Activated CD8-positive, alpha-beta memory T cell treated with anti-CD3 and anti-CD28 coated beads, Interleukin-2, amount 50 U/mL, for 1 hour (primary cell): ENCODE measurements around the gene NAIP.
"Not testable (repeated sequence)": the region's sequence is repeated elsewhere in the genome, so short reads cannot be mapped to it uniquely, and the experiment has no call there.

ENCODE experiments used
- DNase-seq: peaks from one replicate; pipeline ENCODE4 v3.0.0-alpha.2; 2020; ENCODE audit errors: extremely low read depth

NAIP gene, protein sequence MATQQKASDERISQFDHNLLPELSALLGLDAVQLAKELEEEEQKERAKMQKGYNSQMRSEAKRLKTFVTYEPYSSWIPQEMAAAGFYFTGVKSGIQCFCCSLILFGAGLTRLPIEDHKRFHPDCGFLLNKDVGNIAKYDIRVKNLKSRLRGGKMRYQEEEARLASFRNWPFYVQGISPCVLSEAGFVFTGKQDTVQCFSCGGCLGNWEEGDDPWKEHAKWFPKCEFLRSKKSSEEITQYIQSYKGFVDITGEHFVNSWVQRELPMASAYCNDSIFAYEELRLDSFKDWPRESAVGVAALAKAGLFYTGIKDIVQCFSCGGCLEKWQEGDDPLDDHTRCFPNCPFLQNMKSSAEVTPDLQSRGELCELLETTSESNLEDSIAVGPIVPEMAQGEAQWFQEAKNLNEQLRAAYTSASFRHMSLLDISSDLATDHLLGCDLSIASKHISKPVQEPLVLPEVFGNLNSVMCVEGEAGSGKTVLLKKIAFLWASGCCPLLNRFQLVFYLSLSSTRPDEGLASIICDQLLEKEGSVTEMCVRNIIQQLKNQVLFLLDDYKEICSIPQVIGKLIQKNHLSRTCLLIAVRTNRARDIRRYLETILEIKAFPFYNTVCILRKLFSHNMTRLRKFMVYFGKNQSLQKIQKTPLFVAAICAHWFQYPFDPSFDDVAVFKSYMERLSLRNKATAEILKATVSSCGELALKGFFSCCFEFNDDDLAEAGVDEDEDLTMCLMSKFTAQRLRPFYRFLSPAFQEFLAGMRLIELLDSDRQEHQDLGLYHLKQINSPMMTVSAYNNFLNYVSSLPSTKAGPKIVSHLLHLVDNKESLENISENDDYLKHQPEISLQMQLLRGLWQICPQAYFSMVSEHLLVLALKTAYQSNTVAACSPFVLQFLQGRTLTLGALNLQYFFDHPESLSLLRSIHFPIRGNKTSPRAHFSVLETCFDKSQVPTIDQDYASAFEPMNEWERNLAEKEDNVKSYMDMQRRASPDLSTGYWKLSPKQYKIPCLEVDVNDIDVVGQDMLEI (N-terminal part only)

DNA sequence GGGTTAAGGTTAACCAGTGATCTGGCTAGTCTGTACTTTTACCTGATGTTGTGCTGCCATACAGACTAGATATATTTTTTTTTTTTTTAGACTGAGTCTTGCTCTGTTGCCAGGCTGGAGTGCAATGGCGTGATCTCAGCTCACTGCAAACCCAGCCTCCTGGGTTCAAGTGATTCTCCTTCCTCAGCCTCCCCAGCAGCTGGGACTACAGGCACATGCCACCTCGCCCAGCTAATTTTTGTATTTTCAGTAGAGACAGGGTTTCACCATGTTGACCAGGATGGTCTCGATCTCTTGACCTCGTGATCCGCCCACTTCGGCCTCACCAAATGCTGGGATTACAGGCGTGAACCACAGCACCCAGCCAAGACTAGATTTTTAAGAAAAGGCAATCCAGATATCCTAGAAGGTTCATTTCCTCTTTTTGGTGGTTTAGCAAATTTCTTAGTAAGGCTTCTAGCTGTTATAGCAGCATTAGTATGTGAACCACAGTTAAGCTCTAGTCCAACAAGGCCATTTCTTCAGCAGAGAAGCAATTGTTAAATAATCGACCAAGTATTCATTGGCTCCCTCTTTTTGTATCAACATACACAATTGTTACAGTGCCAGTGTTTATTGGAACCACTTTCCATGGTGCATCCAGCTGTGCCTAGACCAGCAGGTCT lies at the start of gene NAIP:
NAIP (minus strand) TSS at position 51 of the 665 bp plus-strand sequence. CDS start 12,424 bp downstream, outside the sequence.
- not testable (repeated sequence) for DNase-seq

DNA sequence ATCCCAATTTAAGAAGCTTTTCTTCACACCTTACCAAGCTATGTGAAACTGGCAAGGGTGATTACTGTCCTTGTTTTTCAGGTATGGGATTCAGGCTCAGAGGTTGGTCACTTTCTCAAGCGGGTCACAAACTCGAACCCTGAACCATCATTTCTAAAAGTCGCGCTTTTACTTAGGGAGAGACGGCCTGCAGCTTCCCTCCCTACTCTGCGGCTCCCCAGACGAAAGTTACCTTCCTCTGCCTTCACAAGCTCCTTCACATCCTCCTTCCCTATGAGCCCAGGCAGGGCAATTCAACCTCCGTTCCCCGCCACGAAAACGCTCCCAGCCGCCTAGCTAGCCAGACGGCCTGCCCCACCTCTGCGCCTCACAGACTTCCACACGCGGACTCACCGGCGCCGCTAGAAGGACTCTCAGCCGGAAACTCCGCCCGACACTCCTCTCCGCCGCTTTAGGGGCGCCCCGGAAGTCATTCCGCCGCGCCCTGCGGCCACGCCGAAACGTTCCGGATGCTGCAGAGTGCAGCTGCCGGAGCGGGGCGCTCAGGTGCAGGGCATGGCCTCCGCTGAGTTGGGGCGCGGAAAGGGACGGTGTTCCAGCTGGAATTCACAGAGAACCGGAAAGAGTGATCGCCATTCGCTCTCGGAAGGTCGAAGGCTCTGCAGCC lies 42.3 kb upstream of the NAIP start, which contains the start of gene GTF2H2:
GTF2H2 (minus strand) TSS at position 415 of the 667 bp plus-strand sequence. CDS start 4,913 bp downstream, outside the sequence.
- DNase-seq = not testable (repeated sequence)

DNA sequence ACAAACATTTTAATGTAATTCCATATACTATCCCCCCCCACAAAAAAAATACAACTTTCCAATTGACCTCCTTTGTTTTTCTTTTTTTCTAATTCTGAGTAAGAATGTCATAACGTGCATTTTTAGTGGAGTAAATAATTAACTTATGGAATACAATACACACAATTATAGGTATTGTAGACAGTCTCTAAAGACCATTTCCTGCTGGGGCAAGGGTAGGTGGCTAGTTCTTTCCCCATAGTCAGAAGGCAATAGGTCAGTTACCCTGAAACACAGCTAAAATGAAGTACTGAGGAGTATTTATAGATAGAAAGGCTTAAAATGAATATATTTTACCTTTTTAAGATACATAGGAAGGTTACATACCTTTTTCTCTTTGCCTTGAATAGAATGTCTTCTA lies 36.2 kb upstream of the NAIP start:
- not testable (repeated sequence) for DNase-seq

DNA sequence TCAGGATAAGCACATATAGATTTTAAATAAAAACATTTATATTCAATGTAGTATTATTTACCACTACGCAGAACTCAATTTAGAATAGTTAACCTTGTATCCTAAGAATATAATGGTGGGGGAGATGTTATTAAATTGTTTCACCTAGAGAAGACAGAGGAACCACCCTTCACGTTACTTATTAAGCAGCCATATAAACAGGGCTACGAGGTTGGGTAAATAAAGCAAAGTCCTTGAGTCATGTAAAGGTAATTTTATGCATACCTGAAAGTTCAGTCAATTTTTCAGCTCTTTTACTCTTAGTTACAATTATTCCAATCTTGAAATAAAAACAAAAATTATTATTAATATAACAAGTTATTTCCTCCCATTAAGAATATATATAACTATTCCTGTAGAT lies 34.3 kb upstream of the NAIP start:
- not testable (repeated sequence) for DNase-seq

DNA sequence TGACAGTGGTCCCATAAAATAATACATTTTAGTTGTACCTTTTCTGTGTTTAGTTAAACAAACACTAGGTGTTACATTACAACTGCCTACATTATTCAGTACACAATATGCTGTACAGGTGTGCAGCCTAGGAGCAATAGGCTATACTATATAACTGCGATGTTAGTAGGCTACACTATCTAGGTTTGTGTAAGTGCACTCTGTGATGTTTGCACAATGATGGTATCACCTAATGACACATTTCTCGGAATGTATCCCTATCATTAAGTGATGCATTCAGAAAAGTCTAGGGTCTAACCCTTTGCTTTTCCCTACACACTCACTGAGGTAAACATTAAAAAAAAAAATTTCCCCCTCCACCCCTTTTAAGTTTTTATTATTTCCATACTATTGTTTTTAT lies 19.7 kb upstream of the NAIP start:
- not testable (repeated sequence) for DNase-seq

- DNase-seq = not testable (repeated sequence)
Measured at GRCh38 chr5:71044128-71044527, 19.0 kb upstream of the NAIP start.

GRCh38 chr5:71031046-71031776 lies 6.1 kb upstream of the NAIP start:
- not testable (repeated sequence) for DNase-seq

GRCh38 chr5:71020643-71021042 lies 4.5 kb downstream of the NAIP start:
- DNase-seq = not testable (repeated sequence)

DNA sequence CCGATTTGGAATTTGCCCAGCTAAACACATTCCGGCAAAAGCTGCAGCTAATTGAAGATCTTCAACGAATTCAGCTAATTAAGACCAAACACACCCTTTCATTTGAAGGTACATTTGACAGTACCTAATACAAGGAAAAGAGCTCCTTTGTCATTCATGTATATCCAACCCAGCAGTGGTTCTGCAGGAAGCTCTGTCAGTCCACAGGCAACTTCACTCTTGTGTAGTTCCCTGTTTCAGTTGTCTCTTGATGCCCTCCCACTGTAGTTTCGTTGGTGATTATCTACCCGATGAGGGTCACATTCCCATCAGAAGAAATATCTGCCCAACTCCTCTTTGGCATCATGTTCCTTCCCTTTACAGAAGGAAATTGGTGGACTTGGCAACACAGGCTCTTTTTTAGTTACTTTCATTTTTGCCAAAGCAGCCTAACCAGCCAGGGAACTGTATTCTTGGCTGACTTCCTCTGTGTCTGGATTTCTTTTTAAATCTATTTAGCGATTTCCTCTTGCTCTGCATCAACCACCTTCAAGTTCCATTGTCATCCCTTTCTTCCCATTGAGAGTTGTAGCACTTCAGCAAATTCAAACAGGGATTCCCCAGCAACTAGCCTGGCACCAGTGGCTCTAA lies 6.6 kb downstream of the NAIP start:
- not testable (repeated sequence) for DNase-seq

DNA sequence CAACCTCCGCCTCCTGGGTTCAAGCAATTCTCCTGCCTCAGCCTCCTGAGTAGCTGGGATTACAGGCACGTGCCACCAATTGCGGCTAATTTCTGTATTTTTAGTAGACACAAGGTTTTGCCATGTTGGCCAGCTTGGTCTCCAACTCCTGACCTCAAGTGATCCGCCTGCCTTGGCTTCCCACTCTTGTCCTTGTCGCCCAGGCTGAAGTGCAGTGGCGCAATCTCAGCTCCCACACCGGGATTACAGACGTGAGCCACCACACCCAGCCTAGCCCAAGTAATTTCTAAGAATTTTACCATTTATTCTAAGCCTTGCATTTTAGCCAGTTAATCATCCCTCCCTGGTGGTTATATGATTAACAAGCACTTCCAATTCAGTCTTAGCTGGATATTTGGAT lies 11.0 kb downstream of the NAIP start:
- no peak for DNase-seq

DNA sequence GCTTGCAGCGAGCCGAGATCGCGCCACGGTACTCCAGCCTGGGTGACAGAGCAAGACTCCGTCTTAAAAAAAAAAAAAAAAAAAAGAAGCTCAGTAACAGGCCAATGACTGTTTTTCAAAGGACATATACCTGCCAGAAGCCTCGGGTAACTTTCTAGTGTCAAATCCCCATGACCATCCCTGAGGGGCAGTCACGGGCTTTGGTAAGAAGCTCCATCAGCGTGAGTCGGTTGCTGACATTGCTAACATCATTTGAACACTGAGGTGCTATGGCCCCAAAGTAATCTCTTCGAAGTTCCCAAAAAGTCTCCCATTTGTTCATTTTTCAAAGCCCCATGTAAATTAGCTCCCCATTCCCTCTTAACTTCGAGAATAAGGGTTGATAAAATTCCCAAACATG lies 11.6 kb downstream of the NAIP start:
- no peak for DNase-seq

DNA sequence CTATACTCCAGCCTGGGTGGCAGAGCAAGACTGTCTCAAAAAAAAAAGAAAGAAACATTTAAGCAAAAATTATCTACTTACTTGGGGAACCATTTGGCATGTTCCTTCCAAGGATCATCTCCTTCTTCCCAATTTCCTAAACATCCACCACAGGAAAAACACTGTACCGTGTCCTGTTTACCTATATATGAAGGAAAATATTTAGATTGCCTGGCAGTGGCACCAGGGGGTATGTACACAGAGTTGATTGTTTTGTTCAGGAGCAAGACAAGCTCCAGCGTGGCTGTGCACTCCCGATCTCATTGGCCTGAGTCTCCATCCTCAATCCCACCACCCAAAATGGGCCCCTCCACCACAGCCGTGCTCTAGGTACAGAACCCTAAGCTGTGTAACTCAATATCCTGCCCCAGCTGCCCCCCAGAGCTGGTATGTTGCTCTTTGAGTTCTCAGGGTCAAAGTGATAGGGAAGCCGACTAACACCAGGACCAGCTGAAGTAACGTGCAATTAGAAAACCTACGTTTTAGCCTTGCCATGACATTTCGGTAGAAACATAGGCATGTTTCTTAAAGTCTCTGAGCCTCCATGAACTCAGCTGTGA lies 13.8 kb downstream of the NAIP start:
- DNase-seq = no peak

- not testable (repeated sequence) for DNase-seq
Measured at GRCh38 chr5:71006983-71007382, 18.2 kb downstream of the NAIP start.

DNA sequence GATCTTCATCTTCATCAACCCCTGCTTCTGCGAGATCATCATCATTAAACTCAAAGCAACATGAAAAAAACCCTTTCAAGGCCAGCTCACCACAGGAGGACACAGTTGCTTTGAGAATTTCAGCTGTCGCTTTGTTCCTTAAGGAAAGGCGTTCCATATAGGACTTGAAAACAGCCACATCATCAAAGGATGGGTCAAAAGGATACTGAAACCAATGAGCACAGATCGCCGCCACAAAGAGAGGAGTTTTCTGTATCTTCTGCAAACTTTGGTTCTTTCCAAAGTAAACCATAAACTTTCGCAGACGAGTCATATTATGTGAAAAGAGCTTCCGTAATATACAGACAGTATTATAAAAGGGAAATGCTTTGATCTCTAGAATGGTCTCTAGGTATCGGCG lies 40.3 kb downstream of the NAIP start:
- DNase-seq = not testable (repeated sequence)

DNA sequence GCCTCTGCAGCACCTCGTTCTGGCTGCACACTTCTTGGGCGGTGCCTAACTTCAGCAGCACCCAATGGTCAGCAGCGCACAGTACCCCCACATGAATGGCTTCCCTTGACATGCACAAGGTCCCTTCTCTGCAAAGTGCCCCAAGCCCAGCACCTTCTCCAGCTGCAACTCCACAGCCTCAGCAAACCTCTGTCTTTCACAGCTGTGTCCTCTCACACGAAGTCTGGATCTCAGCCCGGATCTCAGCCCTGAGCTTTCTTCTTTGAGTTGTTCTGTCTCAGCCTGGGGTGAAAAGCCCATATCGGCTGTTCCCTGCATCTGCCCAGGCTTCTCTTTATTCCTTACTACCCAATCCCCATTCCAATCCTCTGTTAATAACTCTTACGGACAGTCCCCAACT lies 57.9 kb downstream of the NAIP start:
- DNase-seq = not testable (repeated sequence)

GRCh38 chr5:70964531-70964930 lies 60.6 kb downstream of the NAIP start:
- DNase-seq = not testable (repeated sequence)

DNA sequence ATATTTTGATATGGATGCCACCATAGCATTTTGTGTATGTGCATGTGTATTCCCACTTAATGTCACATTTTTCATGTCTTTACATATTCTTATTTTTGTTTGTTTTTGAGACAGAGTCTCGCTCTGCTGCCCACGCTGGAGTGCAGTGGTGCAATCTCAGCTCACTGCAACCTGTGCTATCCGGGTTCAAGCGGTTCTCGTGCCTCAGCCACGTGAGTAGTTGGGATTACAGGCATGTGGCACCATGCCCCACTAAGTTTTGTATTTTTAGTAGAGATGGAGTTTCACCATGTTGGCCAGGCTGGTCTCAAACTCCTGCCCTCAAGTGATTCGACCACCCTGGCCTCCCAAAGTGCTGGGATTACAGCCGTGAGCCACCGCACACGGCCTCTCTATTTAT lies 72.1 kb downstream of the NAIP start:
- not testable (repeated sequence) for DNase-seq

DNA sequence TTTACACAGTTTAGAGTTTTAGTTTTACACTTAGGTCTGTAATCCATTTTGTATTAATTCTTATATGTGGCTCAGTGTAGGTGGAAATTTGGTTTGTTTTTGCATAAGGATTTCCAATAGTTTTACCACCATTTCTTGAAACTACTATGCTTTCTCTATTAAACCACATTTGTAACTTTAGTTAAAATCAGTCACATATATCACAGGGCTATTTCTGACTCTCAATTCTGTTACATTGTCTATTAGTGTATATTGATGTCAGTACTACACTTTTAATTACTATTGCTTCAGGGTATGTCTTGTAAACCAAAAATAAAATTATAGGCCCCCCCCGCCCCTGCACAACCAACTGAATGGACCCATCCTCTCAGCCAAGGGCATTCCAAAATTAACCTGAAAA lies 92.6 kb downstream of the NAIP start:
- DNase-seq = not testable (repeated sequence)

GRCh38 chr5:70931709-70932368 lies 93.3 kb downstream of the NAIP start:
- DNase-seq = not testable (repeated sequence)
